ENCODE results near the gene ADK.
"Not testable (repeated sequence)": the region's sequence is repeated elsewhere in the genome, so short reads cannot be mapped to it uniquely, and the experiment has no call there.

Gene ADK

DNA sequence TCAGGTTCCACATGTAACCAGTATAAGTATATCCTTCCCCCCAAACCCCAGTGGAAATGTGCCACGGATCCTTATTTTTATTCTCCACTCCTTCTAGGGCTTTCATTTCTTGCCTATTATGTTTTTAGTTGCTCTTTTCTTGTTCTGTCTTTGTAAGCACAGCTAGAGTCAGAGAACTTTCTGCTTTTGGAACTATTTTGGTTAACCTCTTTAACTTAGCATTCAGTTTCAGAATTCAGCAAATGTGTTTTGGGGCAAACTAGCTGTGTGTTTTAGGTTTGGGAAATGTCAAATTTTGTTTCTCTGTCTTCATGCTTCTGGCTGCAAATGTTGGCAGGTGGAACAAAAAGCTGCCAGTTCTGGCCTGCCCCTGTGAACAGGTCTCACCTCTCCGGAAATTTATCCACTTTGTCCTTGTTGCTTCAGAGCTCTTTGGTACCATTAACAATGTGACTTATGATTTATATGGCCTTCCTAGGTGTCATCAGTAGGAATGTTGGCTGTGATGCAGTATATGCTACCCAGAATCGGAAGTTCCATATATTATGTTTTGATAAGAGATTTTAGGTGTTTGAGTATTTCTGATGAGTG, 156.1 kb downstream of the ADK start:
- DNase-seq: no peak

DNA sequence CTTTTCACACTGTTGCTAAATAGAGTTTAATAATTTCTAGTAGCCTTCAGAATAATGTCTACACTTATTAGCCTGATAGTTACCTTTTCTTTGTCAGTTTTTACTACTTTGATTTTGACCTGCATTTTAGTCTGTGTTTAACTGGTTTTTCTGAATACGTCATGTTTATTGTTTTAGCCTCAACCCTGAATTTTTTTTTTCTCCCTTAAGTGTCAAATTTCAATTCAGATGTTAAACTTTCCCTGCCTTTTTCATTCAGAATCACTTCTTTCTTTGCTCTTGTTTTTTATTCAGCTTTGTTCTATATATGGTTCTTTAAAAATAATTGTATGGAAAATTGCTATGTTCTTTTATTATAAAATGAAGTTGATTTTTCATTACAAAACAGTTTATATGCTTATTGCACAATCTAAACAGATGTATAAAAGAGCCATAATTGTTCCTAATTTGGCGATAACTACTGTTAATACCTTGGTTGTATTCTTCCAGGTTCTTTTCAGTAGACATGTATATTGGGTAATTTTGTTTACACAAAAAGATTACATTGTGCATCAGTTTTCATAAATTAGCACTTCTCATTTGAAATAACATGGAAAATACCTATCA, 159.7 kb downstream of the ADK start:
- no peak for DNase-seq

DNA sequence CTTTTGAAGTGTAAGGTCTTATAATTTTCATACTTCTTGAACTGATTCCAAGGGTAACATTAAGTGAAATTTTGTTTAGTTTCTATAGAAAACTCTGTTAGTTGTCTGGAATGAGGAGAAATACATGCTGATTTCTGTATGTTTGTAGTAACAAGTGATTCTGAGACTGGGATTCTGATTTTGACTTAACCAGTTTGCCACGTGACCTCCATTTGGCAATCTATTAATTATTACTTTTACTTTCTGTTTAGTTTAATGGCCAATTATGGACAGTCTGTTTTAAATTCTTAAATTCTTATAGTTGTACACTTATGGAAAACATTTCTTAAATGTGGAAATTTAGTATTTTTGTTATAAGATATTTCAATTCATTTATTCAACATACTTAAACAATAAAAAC, 163.1 kb downstream of the ADK start:
- no peak for DNase-seq

DNA sequence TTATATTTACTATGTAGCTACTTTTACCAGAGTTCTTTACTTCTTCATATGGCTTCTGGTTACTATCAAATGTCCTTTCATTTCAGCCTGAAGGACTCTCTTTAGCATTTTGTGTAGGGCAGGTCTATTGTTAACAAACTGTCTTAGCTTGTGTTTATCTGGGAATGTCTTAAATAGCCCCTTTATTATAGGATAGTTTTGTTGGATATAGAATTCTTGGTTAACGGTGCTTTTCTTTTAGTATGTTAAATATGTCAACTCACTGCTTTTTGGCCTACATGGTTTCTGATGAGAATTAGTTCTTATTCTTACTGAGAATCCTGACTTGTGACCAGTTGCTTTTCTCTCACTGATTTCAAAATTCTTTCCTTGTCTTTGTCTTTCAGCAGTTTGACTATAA, 169.0 kb downstream of the ADK start:
- no peak for DNase-seq

DNA sequence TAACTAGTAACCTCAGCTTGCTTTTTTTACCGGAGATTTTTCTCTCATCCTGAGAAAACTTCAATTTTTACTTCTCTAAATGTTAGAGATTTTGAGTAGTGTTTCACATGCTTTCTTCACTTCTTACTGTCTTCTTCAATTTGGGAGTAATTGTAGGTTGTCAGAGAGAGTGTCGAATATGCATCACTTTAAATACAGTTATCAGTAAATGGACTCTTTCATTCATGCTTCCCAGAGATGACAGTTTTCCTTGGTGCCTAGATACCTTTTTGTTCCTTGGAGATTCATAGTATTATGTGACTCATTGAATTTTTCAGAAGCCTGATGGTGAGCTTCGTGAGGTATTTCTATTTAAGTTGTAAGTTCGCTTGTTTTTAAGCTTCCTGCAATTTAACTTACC, 169.7 kb downstream of the ADK start:
- DNase-seq: no peak

DNA sequence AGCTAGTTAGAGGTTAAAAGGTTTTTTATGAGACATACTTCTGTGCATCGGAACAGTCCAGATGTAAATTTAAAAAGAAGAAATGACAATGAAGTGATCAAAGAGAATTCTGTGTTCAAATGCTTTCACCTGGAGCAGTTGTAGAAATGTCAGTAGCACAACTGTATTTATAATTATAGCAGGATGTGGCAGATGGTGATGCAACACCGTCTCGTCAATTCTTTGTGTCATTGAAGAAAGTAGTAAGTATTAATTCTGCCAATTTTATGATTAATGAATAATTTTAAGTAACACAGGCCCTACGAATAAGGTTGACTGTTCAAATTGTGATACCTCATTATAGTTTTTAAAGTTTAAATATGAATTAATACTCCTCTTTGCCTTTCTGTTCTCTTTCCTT, 171.1 kb downstream of the ADK start:
- no peak for DNase-seq

DNA sequence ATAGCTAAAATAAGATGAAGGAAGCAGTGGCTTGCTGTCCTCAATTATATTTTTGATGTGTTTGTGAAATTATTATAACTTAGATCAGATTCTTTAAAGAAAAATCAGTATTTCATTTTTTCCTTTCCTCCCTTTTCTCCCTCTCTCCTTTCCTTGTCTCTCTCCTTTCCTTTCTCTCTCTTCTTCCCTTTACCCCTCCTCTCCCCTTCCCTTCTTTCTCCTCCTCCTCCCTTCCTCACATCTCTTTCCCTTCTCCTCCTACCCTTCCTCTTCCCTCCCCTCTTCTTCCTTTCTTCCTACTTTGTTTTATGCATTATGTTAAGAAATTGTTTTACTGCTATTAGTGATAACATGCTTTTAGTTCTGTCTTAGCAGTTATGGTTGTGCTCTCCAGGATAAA, 171.5 kb downstream of the ADK start:
- no peak for DNase-seq

DNA sequence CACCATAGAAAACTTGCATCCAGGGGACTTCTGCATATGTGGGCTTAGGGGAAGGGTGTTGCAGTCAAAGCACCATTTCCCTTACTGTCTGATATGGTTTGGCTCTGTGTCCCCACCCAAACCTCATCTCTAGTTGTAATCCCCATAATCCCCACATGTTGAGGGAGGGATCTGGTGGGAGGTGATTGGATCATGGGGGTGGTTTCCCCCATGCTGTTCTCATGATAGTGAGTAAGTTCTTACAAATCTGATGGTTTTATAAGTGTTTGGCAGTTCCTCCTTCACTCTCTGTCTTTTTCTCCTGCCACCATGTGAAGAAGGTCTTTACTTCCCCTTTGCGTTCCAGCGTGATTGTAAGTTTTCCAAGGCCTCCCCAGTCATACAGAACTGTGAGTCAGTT, 177.4 kb downstream of the ADK start:
- no peak for DNase-seq

DNA sequence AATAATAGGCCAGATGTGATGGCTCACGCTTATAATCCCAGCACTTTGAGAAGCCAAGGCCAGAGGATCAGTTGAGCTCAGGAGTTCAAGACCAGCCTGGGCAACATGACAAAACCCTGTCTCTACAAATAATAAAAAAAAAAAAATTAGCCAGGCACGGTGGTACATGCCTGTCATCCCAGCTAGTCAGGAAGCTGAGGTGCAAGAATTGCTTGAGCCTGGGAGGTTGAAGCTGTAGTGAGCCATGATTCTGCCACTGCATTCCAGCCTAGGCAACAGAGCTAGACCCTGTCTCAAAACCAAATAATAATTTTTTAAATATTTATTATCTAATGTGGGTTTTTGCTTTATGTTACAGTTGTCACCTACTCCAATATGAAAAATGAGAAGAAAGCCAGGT, 178.9 kb downstream of the ADK start:
- DNase-seq: no peak

DNA sequence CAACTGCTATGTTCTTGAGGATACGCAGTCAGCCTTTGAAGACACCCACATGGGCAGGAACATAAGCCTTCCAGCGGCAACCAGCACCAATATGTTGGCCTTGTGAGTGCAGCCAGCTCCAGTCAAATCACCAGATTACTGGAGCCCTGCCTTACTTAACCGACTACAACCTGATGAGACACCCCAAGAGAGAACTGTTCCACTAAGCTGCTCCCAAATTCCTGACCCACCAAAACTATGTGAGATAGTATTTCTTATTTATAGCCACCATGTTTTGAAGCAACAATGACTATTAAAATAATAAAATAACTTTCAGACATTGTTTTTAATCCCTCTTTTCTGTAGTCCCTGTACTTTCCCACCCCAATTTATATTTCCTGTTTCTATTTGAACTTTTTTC, 179.6 kb downstream of the ADK start:
- no peak for DNase-seq

DNA sequence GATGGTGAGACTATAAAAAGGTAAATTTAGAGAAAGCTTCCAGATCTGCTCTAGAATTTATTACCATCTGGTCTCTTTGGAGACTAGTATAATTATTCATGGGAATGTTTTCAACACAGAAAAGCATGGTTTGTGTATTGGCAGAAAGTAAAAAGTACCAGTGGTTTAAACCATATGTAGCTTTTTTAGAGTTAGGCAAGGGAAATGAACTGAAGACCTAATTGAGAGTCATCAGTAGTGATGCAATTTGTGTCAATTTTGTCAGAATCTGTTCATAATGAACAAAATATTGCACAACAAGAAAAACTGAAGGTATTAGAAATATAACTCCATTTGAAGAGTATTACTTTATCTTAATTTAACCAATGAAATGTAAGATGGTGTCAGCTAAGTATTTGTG, 181.4 kb downstream of the ADK start:
- no peak for DNase-seq

DNA sequence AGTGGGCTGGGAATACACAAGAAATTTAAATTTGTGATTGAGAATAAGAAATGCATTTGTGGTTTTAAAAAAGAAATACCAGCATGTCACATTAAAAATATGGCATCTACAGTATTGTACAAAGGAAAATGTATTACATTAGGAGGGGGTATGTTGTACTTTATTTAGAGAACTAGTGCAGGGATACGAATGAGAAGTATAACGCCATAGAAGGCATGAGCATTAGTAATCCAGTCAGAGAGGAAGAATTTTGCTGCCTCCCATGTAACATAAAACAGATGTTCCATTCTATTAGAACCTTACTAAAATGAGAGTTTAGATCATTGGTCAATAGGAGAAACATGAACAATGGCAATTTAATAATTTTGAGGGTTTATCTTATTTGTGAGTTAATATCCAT, 182.2 kb downstream of the ADK start:
- DNase-seq: no peak

DNA sequence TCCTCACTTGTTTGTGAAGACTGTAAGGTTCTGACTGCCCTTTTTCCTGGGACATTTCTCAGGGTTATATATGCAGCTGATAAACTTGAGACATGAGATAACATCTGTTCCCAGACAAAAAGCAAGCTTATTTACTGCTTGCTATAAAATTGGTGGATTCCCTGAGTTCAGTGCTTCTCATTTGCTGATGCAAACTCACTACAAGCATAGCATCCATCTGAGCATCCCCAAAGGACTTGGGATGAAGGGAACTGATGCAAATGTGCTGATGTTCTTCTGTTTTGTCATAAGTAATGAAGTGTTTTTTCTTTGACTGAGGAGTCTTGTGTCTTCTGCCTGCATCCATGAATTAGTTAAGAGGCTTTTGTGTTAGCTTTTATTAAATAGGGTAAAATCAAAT, 183.2 kb downstream of the ADK start:
- DNase-seq: no peak

DNA sequence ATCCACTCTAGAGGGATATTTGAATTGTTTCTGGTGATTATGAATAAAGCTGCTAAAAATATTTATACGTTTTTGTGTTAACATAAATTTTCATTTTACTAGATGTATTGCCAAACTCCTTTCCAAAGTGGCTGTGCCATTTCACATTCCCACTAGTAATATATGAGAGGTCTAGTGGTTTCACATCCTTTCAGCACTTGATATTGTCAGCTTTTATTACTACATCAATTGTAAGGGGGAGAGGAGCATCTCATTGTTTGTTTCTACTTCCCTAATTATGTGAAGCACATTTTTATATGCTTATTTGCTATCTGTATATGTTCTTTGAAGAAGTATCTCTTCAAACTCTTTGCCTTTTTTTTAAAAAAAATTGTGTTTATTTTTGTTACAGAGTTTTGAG, 184.5 kb downstream of the ADK start:
- no peak for DNase-seq

DNA sequence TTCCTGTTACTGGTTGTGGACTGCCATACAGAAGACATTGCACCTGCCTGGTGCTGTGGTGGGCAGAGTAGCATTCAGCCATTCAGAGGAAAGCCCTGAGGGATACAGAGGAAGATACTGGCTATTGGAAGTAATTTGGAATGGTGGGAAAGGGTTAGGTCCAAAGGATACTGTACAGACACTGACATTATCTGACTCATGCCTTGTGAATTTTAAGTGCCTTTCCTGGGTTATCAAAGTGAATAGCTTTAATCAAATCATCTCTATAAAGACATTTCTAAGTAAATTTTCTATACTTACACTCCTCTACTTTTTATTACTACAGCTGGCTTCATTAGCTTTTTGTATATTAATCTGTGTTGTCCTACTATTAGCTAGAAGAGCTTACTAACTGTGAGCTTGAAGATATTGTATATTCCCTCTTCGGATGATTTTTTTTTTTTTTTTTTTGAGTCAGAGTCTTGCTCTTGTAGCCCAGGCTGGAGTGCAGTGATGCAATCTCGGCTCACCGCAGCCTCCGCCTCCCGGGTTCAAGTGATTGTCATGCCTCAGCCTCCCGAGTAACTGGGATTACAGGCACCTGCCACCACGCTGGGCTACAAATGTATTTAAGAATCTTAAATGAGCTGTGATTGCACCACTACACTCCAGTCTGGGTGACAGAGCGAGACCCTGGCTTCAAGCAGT, 186.5 kb downstream of the ADK start:
- DNase-seq: no peak

DNA sequence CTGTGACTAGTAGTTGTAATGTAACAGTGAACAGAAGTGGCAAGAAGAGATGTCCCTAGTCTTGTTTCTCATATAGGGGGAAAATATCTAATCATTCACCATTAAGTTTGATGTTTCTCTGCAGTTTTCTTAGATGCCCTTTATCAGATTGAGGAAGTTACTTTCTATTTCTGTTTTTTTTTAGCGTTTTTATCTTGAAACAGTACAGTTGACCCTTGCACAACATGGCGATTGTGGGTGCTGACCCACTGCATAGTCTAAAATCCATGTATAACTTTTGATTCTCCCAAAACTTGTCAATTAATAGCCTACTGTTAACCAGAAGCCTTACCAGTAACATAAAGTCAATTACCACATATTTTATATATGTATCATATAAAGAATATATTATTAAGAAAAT, 192.0 kb downstream of the ADK start:
- no peak for DNase-seq

DNA sequence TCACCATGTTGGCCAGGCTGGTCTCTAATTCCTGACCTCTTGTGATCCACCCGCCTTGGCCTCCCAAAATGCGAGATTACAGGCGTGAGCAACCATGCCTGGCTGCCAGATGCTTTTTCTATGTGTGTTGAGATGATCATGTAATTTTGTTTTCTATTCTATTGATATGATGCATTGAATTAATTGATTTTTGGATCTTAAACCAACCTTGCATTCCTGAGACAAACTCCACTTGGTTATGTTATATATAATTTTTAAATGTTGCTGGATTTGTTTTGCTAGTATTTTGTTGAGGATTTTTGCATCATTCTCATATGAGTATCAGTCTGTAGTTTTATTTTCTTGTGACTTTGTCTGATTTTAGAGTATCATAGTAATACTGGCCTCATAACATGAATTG, 192.8 kb downstream of the ADK start:
- DNase-seq: no peak

DNA sequence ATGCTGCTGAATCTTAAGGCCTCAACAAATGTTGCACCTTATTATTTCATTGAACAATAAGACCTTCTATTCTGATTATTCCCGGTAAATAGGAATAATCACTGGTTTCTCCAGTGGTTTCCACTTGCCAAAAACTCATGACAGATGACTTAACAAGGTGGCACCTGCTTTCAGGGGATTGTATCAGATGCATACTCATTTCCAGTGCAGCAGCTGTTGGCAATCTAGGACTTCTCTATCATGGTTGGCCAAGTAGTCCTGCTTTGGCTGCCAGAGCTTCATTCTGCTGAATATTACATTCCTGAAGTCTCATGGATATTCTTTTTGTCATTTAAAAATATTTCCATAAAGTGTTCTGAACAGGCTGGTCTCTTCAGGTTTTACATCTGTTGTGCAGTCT, 193.3 kb downstream of the ADK start:
- no peak for DNase-seq

DNA sequence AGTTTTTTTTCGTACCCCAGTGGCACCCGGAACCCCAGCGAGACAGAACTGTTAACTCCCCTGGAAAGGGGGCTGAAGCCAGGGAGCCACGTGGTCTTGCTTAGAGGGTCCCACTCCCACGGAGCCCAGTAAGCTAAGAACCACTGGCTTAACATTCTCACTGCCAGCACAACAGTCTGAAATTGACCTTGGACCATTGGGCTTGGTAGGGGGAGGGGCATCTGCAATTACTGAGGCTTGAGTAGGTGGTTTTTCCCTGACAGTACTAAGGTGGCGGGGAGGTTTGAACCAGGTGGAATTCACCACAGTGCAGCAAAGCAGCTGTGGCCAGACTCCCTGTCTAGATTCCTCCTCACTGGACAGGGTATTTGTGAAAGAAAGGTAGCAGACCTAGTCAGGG, 196.5 kb downstream of the ADK start:
- DNase-seq: no peak

DNA sequence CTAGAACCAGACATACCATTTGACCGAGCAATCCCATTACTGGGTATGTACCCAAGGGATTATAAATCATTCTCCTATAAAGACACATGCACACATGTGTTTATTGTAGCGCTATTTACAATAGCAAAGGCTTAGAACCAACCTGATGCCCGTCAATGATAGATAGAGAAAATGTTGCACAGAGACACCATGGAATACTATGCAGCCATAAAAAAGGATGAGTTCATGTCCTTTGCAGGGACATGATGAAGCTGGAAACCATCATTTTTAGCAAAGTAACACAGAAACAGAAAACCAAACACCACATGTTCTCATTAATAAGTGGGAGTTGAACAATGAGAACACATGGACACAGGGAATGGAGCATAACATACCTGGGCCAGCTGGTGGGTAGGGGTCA, 202.0 kb downstream of the ADK start:
- DNase-seq: not testable (repeated sequence)

DNA sequence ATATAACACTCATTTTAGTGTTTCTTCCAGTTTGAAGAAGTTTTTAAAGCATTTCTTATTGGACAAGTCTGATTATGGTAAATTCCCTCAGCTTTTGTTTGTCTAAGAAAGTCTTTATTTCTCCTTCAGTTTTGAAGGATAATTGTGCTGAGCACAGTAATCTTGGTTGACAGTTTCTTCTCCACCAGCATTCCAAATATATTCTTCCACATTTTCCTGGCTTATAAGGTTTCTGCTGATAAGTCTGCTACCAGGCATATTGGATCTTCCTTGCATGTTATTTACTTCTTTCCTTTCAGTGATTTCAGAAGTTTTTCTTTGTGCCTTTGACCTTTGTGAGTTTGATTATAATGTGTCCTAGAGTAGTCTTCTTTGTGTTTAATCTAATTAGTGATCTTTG, 210.7 kb downstream of the ADK start:
- no peak for DNase-seq

DNA sequence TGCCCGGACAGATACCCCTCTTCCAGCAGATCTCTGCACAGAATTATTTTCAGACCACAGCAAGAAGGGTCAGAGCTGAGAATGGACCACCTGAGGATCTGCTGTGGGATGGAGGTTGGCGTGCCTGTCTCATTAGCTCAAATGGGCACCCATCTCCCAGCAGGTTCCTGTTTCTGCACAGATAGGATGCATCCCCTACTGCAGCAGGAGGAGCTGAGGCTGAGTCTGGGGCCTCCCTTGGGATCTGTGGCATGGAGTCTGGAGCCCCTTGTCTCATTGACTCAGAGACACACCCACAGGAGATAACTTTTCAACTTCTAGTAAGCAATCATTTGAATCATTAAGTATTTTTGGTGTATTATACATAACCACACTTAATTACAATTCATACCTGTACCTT, 212.7 kb downstream of the ADK start:
- DNase-seq: no peak

DNA sequence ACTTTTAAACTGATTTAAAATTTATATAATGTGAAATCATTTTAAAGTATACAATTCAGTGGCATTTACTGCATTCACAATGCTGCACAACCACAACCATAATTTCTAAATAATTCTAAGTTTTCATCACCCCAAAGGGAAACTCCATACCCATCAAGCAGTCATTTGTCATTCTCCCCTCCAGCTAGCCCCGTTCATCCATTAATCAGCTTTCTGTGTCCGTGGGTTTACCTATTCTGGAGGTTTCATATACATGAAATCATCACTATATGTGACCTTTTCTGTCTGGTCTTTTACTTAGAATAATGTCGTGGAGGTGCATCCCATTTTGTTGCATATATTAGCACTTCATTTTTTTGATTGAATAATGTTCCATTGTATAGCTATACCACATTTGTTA, 214.1 kb downstream of the ADK start:
- no peak for DNase-seq

DNA sequence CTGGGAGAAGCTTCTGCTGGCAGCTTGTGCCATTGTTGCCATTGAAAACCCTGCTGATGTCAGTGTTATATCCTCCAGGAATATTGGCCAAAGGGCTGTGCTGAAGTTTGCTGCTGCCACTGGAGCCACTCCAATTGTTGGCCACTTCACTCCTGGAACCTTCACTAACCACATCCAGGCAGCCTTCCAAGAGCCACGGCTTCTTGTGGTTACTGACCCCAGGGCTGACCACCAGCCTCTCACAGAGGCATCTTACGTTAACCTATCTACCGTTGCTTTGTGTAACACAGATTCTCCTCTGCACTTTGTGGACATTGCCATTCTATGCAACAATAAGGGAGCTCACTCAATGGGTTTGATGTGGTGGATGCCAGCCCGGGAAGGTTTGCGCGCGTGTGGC, 220.7 kb downstream of the ADK start:
- no peak for DNase-seq

DNA sequence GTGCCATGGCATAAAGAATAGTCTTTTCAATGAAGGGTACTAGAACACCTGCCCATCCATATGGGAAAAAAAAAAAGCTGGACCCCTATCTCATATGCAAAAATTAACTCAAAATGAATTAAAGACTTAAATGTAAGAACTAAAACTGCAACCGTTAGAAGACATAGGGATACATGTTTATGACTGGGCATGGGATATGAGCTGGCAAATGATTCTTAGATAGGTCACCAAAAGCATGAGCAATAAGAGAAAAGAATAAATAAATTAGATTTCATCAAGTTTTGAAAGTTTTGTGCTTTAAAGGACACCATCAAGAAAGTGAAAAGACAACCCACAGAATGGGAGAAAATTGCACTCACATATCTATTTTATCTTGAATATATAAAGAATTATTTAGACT, 222.0 kb downstream of the ADK start:
- DNase-seq: no peak

Measured in NCI-H1092 treated with DMSO at 0.1 percent for 48 hours (cell line).